GM23248 (cell line): ENCODE results near the gene HOXD9.

Experiments used
- EZH2 ChIP-seq: fragments of 200-600 bp; sonication (generic); IDR thresholded peaks from 2 replicates; pipeline ENCODE4 v1.6.1; 2018; ENCODE audit warnings: antibody characterized with exemption, mild to moderate bottlenecking; ENCODE audit not compliant: insufficient read depth, poor library complexity, severe bottlenecking
- EZH2phosphoT487 ChIP-seq: fragments of 200-600 bp; sonication (generic); IDR thresholded peaks from 2 replicates; pipeline ENCODE4 v1.6.1; 2018; ENCODE audit warnings: antibody characterized with exemption, moderate library complexity, mild to moderate bottlenecking, low read depth; ENCODE audit not compliant: insufficient read depth

- no peak for TF ChIP-seq EZH2
- TF ChIP-seq EZH2phosphoT487 = no peak
These were observed 42.3 kb downstream of the HOXD9 start for GRCh38 chr2:176164611-176165369.
